ENCODE measurements around the gene CXCL17. TPM values are rescaled to one million over a fixed set of nuclear protein-coding genes. Genes with fewer than 3 reads are reported as not detected.

CXCL17 gene
- total and polyA plus RNA-seq, 8 donors, result 4.3 to 42.1 (median 9.6) TPM

GRCh38 chr19:42475366-42475765 is 32.6 kb upstream of the CXCL17 start:
- no peak for TF ChIP-seq CTCF (IDR thresholded peaks at IDR 0.05)
- Histone ChIP-seq H3K4me1 (peaks cover 0 to 1% (median 0%) of the 10 kb centered on the region in 3 donors), H3K27ac (no peak overlapping the region), H3K4me3 (no peak overlapping the region), H3K27me3 (no peaks in the 10 kb centered on the region), H3K36me3 (no peaks in the 10 kb centered on the region), H3K9me3 (no peaks in the 10 kb centered on the region)
- intact Hi-C loops (cut with DNase I), result no loop called here
- ATAC-seq, result no peak
- no peak for FAIRE-seq
- 70 to 85% methylated on average over 2 to 4 of the region's 4 CpGs for WGBS, 2 donors
- DNase-seq, result no peak

- intact Hi-C loops (cut with DNase I), result no loop called here
- Histone ChIP-seq H3K36me3 (no peaks in the 10 kb centered on the region), H3K4me3 (no peak overlapping the region), H3K9me3 (no peaks in the 10 kb centered on the region), H3K4me1 (no peaks in the 10 kb centered on the region), H3K27me3 (no peaks in the 10 kb centered on the region), H3K27ac (no peak overlapping the region)
- WGBS, 2 donors, result 65 to 67% methylated on average over 4 of the region's 4 CpGs
- ATAC-seq, result no peak
- DNase-seq, result no peak
- no peak for FAIRE-seq
- TF ChIP-seq CTCF (IDR thresholded peaks at IDR 0.05), result no peak
These were observed 32.0 kb upstream of the CXCL17 start for GRCh38 chr19:42474743-42475142.

GRCh38 chr19:42473686-42474085 is 30.9 kb upstream of the CXCL17 start:
- no peaks in the 10 kb centered on the region for H3K36me3 ChIP-seq
- H3K9me3 ChIP-seq, result no peaks in the 10 kb centered on the region
- no peak overlapping the region for H3K4me3 ChIP-seq
- FAIRE-seq, result no peak
- TF ChIP-seq CTCF (IDR thresholded peaks at IDR 0.05), result no peak
- H3K4me1 ChIP-seq, result no peaks in the 10 kb centered on the region
- no peaks in the 10 kb centered on the region for H3K27me3 ChIP-seq
- no peak for DNase-seq
- ATAC-seq, result no peak
- 72 to 77% methylated on average over 6 of the region's 6 CpGs for WGBS, 2 donors
- H3K27ac ChIP-seq, result no peak overlapping the region
- intact Hi-C loops (cut with DNase I), result no loop called here

GRCh38 chr19:42472402-42473147 is 29.8 kb upstream of the CXCL17 start:
- no peak for FAIRE-seq

More at GRCh38 chr19:42472402-42473147, 29.8 kb upstream of the CXCL17 start:
- H3K36me3 ChIP-seq, result no peaks in the 10 kb centered on the region
- 91 to 92% methylated on average over 7 of the region's 7 CpGs for WGBS, 2 donors
- no peaks in the 10 kb centered on the region for H3K27me3 ChIP-seq
- no peak overlapping the region for H3K4me3 ChIP-seq
- no peaks in the 10 kb centered on the region for H3K4me1 ChIP-seq
- H3K27ac ChIP-seq, result no peak overlapping the region
- intact Hi-C loops (cut with DNase I), result no loop called here
- DNase-seq (no peak), ATAC-seq (no peak)
- H3K9me3 ChIP-seq, result no peaks in the 10 kb centered on the region
- no peak for TF ChIP-seq CTCF (IDR thresholded peaks at IDR 0.05)

Data from pancreas (tissue), 10 donors.